ENCODE data around the gene KCNA10.

Gene KCNA10

DNA sequence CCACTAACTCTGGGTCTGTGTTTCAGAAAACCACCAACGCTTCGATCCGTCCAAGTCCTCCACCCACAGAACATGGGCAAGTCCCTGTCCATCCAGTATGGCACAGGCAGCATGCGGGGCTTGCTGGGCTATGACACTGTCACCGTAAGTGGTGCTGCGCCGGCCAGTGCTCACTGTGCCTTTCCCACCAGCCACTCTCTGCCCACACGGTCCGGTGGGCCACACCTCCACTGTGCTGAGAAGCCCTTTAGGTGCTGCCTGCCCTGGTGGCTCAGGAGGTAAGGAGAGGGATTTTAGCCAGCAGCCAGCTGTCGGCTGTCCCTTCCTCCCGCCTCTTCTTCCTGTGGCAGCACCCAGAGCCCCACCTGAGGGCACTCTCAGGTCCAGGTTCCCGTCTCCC lies 34.2 kb downstream of the KCNA10 start:
- no peaks in the 10 kb centered on the region for H3K79me2 ChIP-seq (ENCODE audit: low read length)
- H3K9ac ChIP-seq (ENCODE audit: low read length) = no peak overlapping the region
- H3K36me3 ChIP-seq (replicated peaks; ENCODE audit: insufficient read depth, low read length) = no peaks in the 10 kb centered on the region
- no peaks in the 10 kb centered on the region for H3F3A ChIP-seq (ENCODE audit: insufficient read depth, low read length)
- H3K4me2 ChIP-seq (ENCODE audit: low read depth, low read length) = no peak overlapping the region
- H3K4me3 ChIP-seq (ENCODE audit: low read length) = no peak overlapping the region
- no peaks in the 10 kb centered on the region for H4K20me1 ChIP-seq (ENCODE audit: insufficient read depth, low read length)
- no peak overlapping the region for H2AFZ ChIP-seq (ENCODE audit: low read length)
- TF ChIP-seq EZH2phosphoT487 (IDR thresholded peaks at IDR 0.05; ENCODE audit: low read length) (no peak), EZH2 (optimal IDR thresholded peaks at IDR 0.05; ENCODE audit: low read depth, low read length) (no peak)
- TF ChIP-seq, protein P1, sequence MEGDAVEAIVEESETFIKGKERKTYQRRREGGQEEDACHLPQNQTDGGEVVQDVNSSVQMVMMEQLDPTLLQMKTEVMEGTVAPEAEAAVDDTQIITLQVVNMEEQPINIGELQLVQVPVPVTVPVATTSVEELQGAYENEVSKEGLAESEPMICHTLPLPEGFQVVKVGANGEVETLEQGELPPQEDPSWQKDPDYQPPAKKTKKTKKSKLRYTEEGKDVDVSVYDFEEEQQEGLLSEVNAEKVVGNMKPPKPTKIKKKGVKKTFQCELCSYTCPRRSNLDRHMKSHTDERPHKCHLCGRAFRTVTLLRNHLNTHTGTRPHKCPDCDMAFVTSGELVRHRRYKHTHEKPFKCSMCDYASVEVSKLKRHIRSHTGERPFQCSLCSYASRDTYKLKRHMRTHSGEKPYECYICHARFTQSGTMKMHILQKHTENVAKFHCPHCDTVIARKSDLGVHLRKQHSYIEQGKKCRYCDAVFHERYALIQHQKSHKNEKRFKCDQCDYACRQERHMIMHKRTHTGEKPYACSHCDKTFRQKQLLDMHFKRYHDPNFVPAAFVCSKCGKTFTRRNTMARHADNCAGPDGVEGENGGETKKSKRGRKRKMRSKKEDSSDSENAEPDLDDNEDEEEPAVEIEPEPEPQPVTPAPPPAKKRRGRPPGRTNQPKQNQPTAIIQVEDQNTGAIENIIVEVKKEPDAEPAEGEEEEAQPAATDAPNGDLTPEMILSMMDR (IDR thresholded peaks at IDR 0.05; ENCODE audit: low read length) = no peak
- DNase-seq = no peak
- no peaks in the 10 kb centered on the region for H3K9me2 ChIP-seq (replicated peaks; ENCODE audit: insufficient read depth, low read length)
- no peak overlapping the region for H3K27ac ChIP-seq (ENCODE audit: low read length)
- H3K9me3 ChIP-seq (replicated peaks; ENCODE audit: insufficient read depth, low read length) = no peaks in the 10 kb centered on the region
- no peaks in the 10 kb centered on the region for H3K4me1 ChIP-seq (ENCODE audit: low read length)
- no peaks in the 10 kb centered on the region for H3K27me3 ChIP-seq (replicated peaks; ENCODE audit: insufficient read depth, low read length)

DNA sequence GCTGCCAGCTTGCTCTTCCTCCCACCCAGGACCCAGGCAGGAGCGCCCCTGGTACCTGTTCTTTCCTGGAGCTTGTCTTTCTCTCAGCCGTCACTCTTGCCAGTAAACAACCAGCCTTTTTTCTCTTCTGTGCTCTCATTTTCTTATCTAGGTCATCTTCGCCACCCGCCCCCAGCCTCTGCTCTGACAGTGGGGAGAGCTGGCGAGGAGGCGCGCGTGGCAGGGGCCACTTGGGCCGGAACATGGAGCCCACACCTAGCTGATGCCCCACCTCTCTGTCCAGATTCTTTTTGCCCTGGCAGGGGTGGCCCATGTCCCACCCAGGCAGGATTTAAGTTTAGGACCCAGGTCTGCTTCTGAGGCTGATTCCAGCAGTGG lies 35.7 kb downstream of the KCNA10 start:
- Histone ChIP-seq H2AFZ (ENCODE audit: low read length) (no peak overlapping the region), H3K4me3 (ENCODE audit: low read length) (no peak overlapping the region), H4K20me1 (ENCODE audit: insufficient read depth, low read length) (no peaks in the 10 kb centered on the region), H3K9me3 (replicated peaks; ENCODE audit: insufficient read depth, low read length) (no peaks in the 10 kb centered on the region), H3K4me2 (ENCODE audit: low read depth, low read length) (no peak overlapping the region), H3K27me3 (replicated peaks; ENCODE audit: insufficient read depth, low read length) (no peaks in the 10 kb centered on the region), H3K27ac (ENCODE audit: low read length) (no peak overlapping the region), H3F3A (ENCODE audit: insufficient read depth, low read length) (no peaks in the 10 kb centered on the region), H3K4me1 (ENCODE audit: low read length) (no peaks in the 10 kb centered on the region), H3K9me2 (replicated peaks; ENCODE audit: insufficient read depth, low read length) (no peaks in the 10 kb centered on the region), H3K79me2 (ENCODE audit: low read length) (no peaks in the 10 kb centered on the region), H3K36me3 (replicated peaks; ENCODE audit: insufficient read depth, low read length) (no peaks in the 10 kb centered on the region), H3K9ac (ENCODE audit: low read length) (no peak overlapping the region)
- no peak for TF ChIP-seq EZH2phosphoT487 (IDR thresholded peaks at IDR 0.05; ENCODE audit: low read length)
- no peak for DNase-seq

DNA sequence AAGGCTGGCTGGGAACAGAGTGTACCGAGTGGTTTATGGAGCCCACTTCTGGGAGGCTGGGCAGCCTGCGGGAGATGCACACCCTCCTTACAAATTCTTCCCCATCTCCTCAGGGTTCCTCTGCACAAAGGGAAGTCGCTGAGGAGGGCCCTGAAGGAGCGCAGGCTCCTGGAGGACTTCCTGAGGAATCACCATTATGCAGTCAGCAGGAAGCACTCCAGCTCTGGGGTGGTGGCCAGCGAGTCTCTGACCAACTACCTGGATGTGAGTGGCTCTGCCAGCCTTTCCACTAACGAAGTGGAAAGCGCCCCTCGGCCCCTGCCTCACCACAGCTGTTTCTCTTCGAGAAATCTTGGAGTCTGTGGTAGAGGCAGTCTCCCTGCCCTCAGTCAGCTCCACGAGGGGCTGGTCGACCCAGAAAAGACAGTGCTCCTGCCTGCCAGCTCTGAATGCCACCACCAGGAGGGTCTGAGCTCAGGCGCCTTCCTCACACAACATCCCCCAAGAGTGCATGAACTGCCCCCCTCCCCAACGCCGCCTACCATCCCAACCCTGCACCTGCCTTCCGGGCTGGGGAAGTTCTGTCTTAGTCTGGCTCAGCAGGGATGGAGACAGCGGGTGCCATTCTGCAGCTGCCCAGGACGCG lies 36.2 kb downstream of the KCNA10 start:
- Histone ChIP-seq H3K4me1 (ENCODE audit: low read length) (no peaks in the 10 kb centered on the region), H4K20me1 (ENCODE audit: insufficient read depth, low read length) (no peaks in the 10 kb centered on the region), H3K36me3 (replicated peaks; ENCODE audit: insufficient read depth, low read length) (no peaks in the 10 kb centered on the region), H3K9me2 (replicated peaks; ENCODE audit: insufficient read depth, low read length) (no peaks in the 10 kb centered on the region), H3K9me3 (replicated peaks; ENCODE audit: insufficient read depth, low read length) (no peaks in the 10 kb centered on the region), H3K4me3 (ENCODE audit: low read length) (no peak overlapping the region), H3K27me3 (replicated peaks; ENCODE audit: insufficient read depth, low read length) (no peaks in the 10 kb centered on the region), H3F3A (ENCODE audit: insufficient read depth, low read length) (no peaks in the 10 kb centered on the region), H3K27ac (ENCODE audit: low read length) (no peak overlapping the region), H3K79me2 (ENCODE audit: low read length) (no peaks in the 10 kb centered on the region), H3K4me2 (ENCODE audit: low read depth, low read length) (no peak overlapping the region), H2AFZ (ENCODE audit: low read length) (no peak overlapping the region), H3K9ac (ENCODE audit: low read length) (no peak overlapping the region)
- DNase-seq = no peak
- TF ChIP-seq, protein P1 (IDR thresholded peaks at IDR 0.05; ENCODE audit: low read length) = no peak
- TF ChIP-seq EZH2phosphoT487 (IDR thresholded peaks at IDR 0.05; ENCODE audit: low read length) (no peak), EZH2 (optimal IDR thresholded peaks at IDR 0.05; ENCODE audit: low read depth, low read length) (no peak)

DNA sequence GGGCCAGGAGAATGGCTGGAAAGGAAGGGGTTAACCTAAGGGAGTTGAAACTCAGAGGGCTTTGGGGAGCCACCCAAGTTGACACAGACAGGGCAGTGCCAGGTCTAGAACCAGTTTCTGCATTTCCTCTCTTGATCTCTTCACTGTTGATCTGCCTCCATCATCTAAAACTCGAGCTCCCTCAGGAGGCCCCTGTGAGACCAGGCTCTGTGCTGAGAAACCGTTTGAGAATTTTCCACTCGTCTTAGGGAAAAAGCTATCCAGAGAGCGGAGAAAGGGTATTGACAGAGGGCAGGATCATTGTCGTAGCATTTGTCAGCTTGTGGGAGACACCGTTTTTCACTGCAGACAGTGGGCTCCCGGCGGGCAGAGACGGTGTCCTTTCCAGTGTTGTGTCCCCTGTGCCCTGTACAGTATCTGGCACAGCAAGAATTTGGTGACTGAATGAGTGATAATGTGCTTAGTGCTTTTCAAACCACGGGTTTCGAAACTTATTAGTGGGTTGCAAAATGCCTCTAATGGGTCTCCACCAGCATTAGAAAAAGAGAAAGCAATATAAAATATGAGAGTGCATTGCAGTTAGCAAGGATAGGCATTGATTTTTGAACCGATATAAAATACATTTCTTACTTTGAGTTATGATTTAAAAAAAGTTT lies 36.9 kb downstream of the KCNA10 start:
- Histone ChIP-seq H3K9me3 (replicated peaks; ENCODE audit: insufficient read depth, low read length) (no peaks in the 10 kb centered on the region), H3K36me3 (replicated peaks; ENCODE audit: insufficient read depth, low read length) (no peaks in the 10 kb centered on the region), H3F3A (ENCODE audit: insufficient read depth, low read length) (no peaks in the 10 kb centered on the region), H3K4me1 (ENCODE audit: low read length) (no peaks in the 10 kb centered on the region), H2AFZ (ENCODE audit: low read length) (no peak overlapping the region), H3K79me2 (ENCODE audit: low read length) (no peaks in the 10 kb centered on the region), H4K20me1 (ENCODE audit: insufficient read depth, low read length) (no peaks in the 10 kb centered on the region), H3K9me2 (replicated peaks; ENCODE audit: insufficient read depth, low read length) (no peaks in the 10 kb centered on the region), H3K27me3 (replicated peaks; ENCODE audit: insufficient read depth, low read length) (no peaks in the 10 kb centered on the region), H3K27ac (ENCODE audit: low read length) (no peak overlapping the region), H3K4me2 (ENCODE audit: low read depth, low read length) (no peak overlapping the region), H3K4me3 (ENCODE audit: low read length) (no peak overlapping the region), H3K9ac (ENCODE audit: low read length) (no peak overlapping the region)
- TF ChIP-seq EZH2 (optimal IDR thresholded peaks at IDR 0.05; ENCODE audit: low read depth, low read length) (no peak), EZH2phosphoT487 (IDR thresholded peaks at IDR 0.05; ENCODE audit: low read length) (no peak)
- TF ChIP-seq, protein P1 (IDR thresholded peaks at IDR 0.05; ENCODE audit: low read length) = no peak
- no peak for DNase-seq

Data from MM.1S (cell line).